H1 (cell line): Measurements from ENCODE around the gene LRRC26. TPM values are rescaled to one million over a fixed set of nuclear protein-coding genes. Genes with fewer than 3 reads are reported as not detected.

Source experiments
- CTCF ChIA-PET: fragments of 300-600 bp; sonication (Branson Sonifier 250); formaldehyde crosslinking; loops from one replicate; lab custom pipeline; 2021; ENCODE audit not compliant: partially characterized antibody; lab: Charles Lee
- POLR2A ChIA-PET: fragments of 300-600 bp; sonication (Branson Sonifier 250); formaldehyde crosslinking; loops from one replicate; lab custom pipeline; 2021; ENCODE audit warnings: inconsistent platforms; ENCODE audit not compliant: partially characterized antibody; lab: Charles Lee
- DNase-seq, 2 experiments: peaks; one replicate each; pipeline versions ENCODE4 v3.0.0 to v3.0.0-alpha.2; 2010 to 2022; ENCODE audit warnings: low spot score in 2 of 2, low read depth in 1 of 2, mixed read lengths in 1 of 2
- FAIRE-seq: peaks from 2 replicates; lab custom pipeline; 2011; peaks lifted over from hg19 to GRCh38; lab: Jason Lieb, UNC
- H2AFZ ChIP-seq: 2 replicates; pipeline ENCODE4 v1.8.1; 2012; ENCODE audit warnings: low read length, inconsistent platforms
- H2AK5ac ChIP-seq: 2 replicates; pipeline ENCODE4 v1.6.1; 2013; ENCODE audit warnings: low read depth, low read length
- H2BK120ac ChIP-seq: replicated peaks from 2 replicates; pipeline ENCODE3; 2013; ENCODE audit warnings: low read depth, low read length, inconsistent platforms
- H2BK12ac ChIP-seq: 2 replicates; pipeline ENCODE4 v1.6.1; 2013; ENCODE audit warnings: low read depth, low read length
- H2BK15ac ChIP-seq: 2 replicates; pipeline ENCODE4 v1.6.1; 2013; ENCODE audit warnings: low read length
- H2BK20ac ChIP-seq: 2 replicates; pipeline ENCODE4 v1.6.1; 2013; ENCODE audit warnings: low read length
- H2BK5ac ChIP-seq: 2 replicates; pipeline ENCODE4 v1.6.1; 2013; ENCODE audit warnings: low read depth, low read length
- H3K14ac ChIP-seq: 2 replicates; pipeline ENCODE4 v1.6.1; 2013; ENCODE audit warnings: inconsistent platforms; ENCODE audit not compliant: insufficient read length
- H3K18ac ChIP-seq: 2 replicates; pipeline ENCODE4 v1.6.1; 2013; ENCODE audit warnings: low read length; ENCODE audit errors: extremely low read depth
- H3K23ac ChIP-seq: 2 replicates; pipeline ENCODE4 v1.6.1; 2013; ENCODE audit warnings: inconsistent platforms; ENCODE audit not compliant: insufficient read length
- H3K23me2 ChIP-seq: 2 replicates; pipeline ENCODE4 v1.6.1; 2013; ENCODE audit warnings: low read depth, low read length
- H3K27ac ChIP-seq: 2 replicates; pipeline ENCODE4 v1.6.1; 2011; ENCODE audit warnings: low read depth, low read length, inconsistent platforms
- H3K27me3 ChIP-seq, 4 experiments: replicated peaks in 1 of 4; 1 replicate in 1 of 4; 2 replicates in 3 of 4; pipeline versions ENCODE4 v1.6.1 to v1.8.1; 2011 to 2013; ENCODE audit warnings: low read length in 3 of 4, mild to moderate bottlenecking in 3 of 4, inconsistent platforms in 2 of 4, mixed read lengths in 2 of 4, moderate library complexity in 1 of 4; ENCODE audit not compliant: control insufficient read depth in 3 of 4, insufficient read depth in 3 of 4; ENCODE audit errors: extremely low read depth in 1 of 4
- H3K36me3 ChIP-seq, 4 experiments: 2 replicates each; pipeline versions ENCODE4 v1.6.1 to v1.8.1; 2011 to 2013; ENCODE audit warnings: mild to moderate bottlenecking in 4 of 4, low read length in 3 of 4, moderate library complexity in 2 of 4, control low read depth in 1 of 4, inconsistent platforms in 1 of 4; ENCODE audit not compliant: insufficient read depth in 4 of 4, control insufficient read depth in 2 of 4
- H3K4ac ChIP-seq: replicated peaks from 2 replicates; pipeline ENCODE3; 2013; ENCODE audit warnings: low read length, low read depth, mixed read lengths, inconsistent platforms; ENCODE audit not compliant: insufficient read length
- H3K4me1 ChIP-seq, 4 experiments: replicated peaks in 1 of 4; 1 replicate in 1 of 4; 2 replicates in 3 of 4; pipeline versions ENCODE4 v1.6.1 to v1.8.1; 2011 to 2013; ENCODE audit warnings: low read length in 3 of 4, inconsistent platforms in 2 of 4, mixed read lengths in 1 of 4; ENCODE audit not compliant: insufficient read depth in 4 of 4, control insufficient read depth in 3 of 4
- H3K4me2 ChIP-seq, 2 experiments: 2 replicates each; pipeline versions ENCODE4 v1.6.1 to v1.8.1; 2011 to 2013; ENCODE audit warnings: low read depth in 2 of 2, low read length in 2 of 2, control low read depth in 1 of 2, inconsistent platforms in 1 of 2, mild to moderate bottlenecking in 1 of 2; ENCODE audit not compliant: insufficient read depth in 1 of 2
- H3K4me3 ChIP-seq, 4 experiments: fragments of 200-600, 300-600 bp in 1 of 4; sonication (generic), shearing (Covaris generic), sonication (Bioruptor Twin) in 1 of 4; 2 replicates each; pipeline versions ENCODE4 v1.5.1 to v1.8.1; 2011 to 2016; ENCODE audit warnings: low read length in 4 of 4, low read depth in 3 of 4, control low read depth in 2 of 4, inconsistent platforms in 2 of 4, mild to moderate bottlenecking in 2 of 4, mixed read lengths in 1 of 4, moderate library complexity in 1 of 4; ENCODE audit not compliant: insufficient read depth in 2 of 4; ENCODE audit errors: extremely low read depth in 1 of 4
- H3K56ac ChIP-seq: replicated peaks from 2 replicates; pipeline ENCODE3; 2013; ENCODE audit warnings: low read depth, mild to moderate bottlenecking, mixed read lengths, low read length, inconsistent platforms; ENCODE audit not compliant: insufficient read length
- H3K79me1 ChIP-seq: 2 replicates; pipeline ENCODE4 v1.6.1; 2013; ENCODE audit warnings: low read depth, low read length, control low read depth
- H3K79me2 ChIP-seq, 2 experiments: 2 replicates each; pipeline versions ENCODE4 v1.6.1 to v1.8.1; 2012 to 2013; ENCODE audit warnings: low read length in 2 of 2, mild to moderate bottlenecking in 2 of 2, inconsistent platforms in 1 of 2; ENCODE audit not compliant: insufficient read depth in 2 of 2, control insufficient read depth in 1 of 2
- H3K9ac ChIP-seq, 4 experiments: replicated peaks in 1 of 4; 1 replicate in 1 of 4; 2 replicates in 3 of 4; pipeline versions ENCODE4 v1.6.1 to v1.8.1; 2011 to 2013; ENCODE audit warnings: low read depth in 3 of 4, low read length in 3 of 4, control low read depth in 2 of 4, mild to moderate bottlenecking in 2 of 4, moderate library complexity in 2 of 4, inconsistent platforms in 1 of 4; ENCODE audit errors: extremely low read depth in 1 of 4
- H3K9me3 ChIP-seq, 2 experiments: 2 replicates each; pipeline versions ENCODE4 v1.6.1 to v1.8.1; 2012 to 2013; ENCODE audit warnings: mild to moderate bottlenecking in 2 of 2, moderate library complexity in 2 of 2, control low read depth in 1 of 2, inconsistent platforms in 1 of 2, low read depth in 1 of 2, low read length in 1 of 2, mixed read lengths in 1 of 2; ENCODE audit not compliant: insufficient read depth in 2 of 2
- H4K20me1 ChIP-seq, 2 experiments: replicated peaks in 1 of 2; 2 replicates each; pipeline versions ENCODE3 to v1.8.1; 2011 to 2013; ENCODE audit warnings: inconsistent platforms in 2 of 2, low read length in 2 of 2, mild to moderate bottlenecking in 1 of 2; ENCODE audit not compliant: insufficient read depth in 2 of 2, control insufficient read depth in 1 of 2
- H4K5ac ChIP-seq: 2 replicates; pipeline ENCODE4 v1.6.1; 2013; ENCODE audit warnings: low read length, low read depth, mixed read lengths, inconsistent platforms; ENCODE audit not compliant: insufficient read length
- H4K8ac ChIP-seq: 2 replicates; pipeline ENCODE4 v1.8.0; 2013; ENCODE audit warnings: mild to moderate bottlenecking, moderate library complexity, low read length, inconsistent platforms; ENCODE audit not compliant: insufficient read depth; ENCODE audit errors: extremely low read depth
- H4K91ac ChIP-seq: replicated peaks from 2 replicates; pipeline ENCODE3; 2013; ENCODE audit warnings: low read length, mixed read lengths, inconsistent platforms; ENCODE audit not compliant: insufficient read length
- ASH2L ChIP-seq: fragments of 200-600, 300-600 bp; sonication (generic); IDR thresholded peaks from one replicate; pipeline ENCODE4 v1.7.1; 2017; ENCODE audit warnings: low read length
- CBX8 ChIP-seq: fragments of 300-800, 300-1000 bp; sonication (generic); IDR thresholded peaks from 2 replicates; pipeline ENCODE4 v1.7.1; 2016; ENCODE audit warnings: low read depth, low read length, borderline replicate concordance
- EGR1 ChIP-seq: IDR thresholded peaks from 2 replicates; pipeline ENCODE4 v1.6.1; 2011; ENCODE audit warnings: low read depth, low read length, borderline replicate concordance
- EP300 ChIP-seq, 2 experiments: IDR thresholded peaks; 1 replicate in 1 of 2; 2 replicates in 1 of 2; pipeline ENCODE4 v1.6.1; 2011 to 2012; ENCODE audit warnings: low read depth in 2 of 2, low read length in 2 of 2, mild to moderate bottlenecking in 2 of 2, borderline replicate concordance in 1 of 2, inconsistent platforms in 1 of 2, moderate library complexity in 1 of 2
- HDAC2 ChIP-seq, 2 experiments: fragments of 300-600 bp in 1 of 2; sonication (generic) in 1 of 2; IDR thresholded peaks; 2 replicates each; pipeline ENCODE4 v1.6.1; 2011 to 2012; ENCODE audit warnings: low read depth in 2 of 2, low read length in 2 of 2, mild to moderate bottlenecking in 2 of 2, moderate library complexity in 2 of 2, borderline replicate concordance in 1 of 2, inconsistent platforms in 1 of 2
- RFX5 ChIP-seq: IDR thresholded peaks from 2 replicates; pipeline ENCODE4 v1.6.1; 2011; ENCODE audit warnings: low read depth, low read length, improper control_type of control experiment, borderline replicate concordance
- TAF7 ChIP-seq: optimal IDR thresholded peaks from 2 replicates; pipeline ENCODE3; 2011; ENCODE audit warnings: low read depth, mild to moderate bottlenecking, inconsistent platforms, low read length, moderate library complexity, borderline replicate concordance
- WGBS, 2 experiments: shearing (Covaris generic) in 1 of 2; methylation state at CpG; one replicate each; pipeline versions ENCODE4 v1.1.6 to v1.1.7; 2013 to 2015; ENCODE audit warnings: low lambda C conversion rate in 2 of 2, mixed read lengths in 2 of 2, inconsistent platforms in 1 of 2, low coverage in 1 of 2, missing lambda C conversion rate in 1 of 2; ENCODE audit not compliant: insufficient replicate concordance in 2 of 2, insufficient coverage in 1 of 2, insufficient read length in 1 of 2; ENCODE audit errors: extremely low coverage in 1 of 2, missing lambda C conversion rate in 1 of 2; 5-methylcytosine and 5-hydroxymethylcytosine counted together
- polyA plus RNA-seq, 7 experiments: library from polyadenylated mRNA; depleted of rRNA in 3 of 7; stranded (reverse) in 5 of 7; unstranded in 2 of 7; fragments of >200 nt in 5 of 7; fragments of 200-250 nt in 2 of 7; gene quantifications; 1 replicate in 5 of 7; 2 replicates in 1 of 7; 4 replicates in 1 of 7; pipeline versions ENCODE4 v1.2.1 to v1.2.3, GENCODE V29; 2011 to 2013; ENCODE audit warnings: missing spikeins in 2 of 7, mixed read lengths in 2 of 7
- total RNA-seq: library from RNA; stranded (reverse); fragmentation: NEBNext Ultra II Directional; extraction: Animal tissue kit (Norgen Biotek cat#: 25700); gene quantifications from 2 replicates; pipeline ENCODE4 v1.2.1, GENCODE V29; 2021

The LRRC26 gene
- total and polyA plus RNA-seq, 2 of the 8 experiments (the other 6 are each of a cell fraction or from before 2014, with no cell fraction given), result 0.34 to 0.85 TPM

DNA sequence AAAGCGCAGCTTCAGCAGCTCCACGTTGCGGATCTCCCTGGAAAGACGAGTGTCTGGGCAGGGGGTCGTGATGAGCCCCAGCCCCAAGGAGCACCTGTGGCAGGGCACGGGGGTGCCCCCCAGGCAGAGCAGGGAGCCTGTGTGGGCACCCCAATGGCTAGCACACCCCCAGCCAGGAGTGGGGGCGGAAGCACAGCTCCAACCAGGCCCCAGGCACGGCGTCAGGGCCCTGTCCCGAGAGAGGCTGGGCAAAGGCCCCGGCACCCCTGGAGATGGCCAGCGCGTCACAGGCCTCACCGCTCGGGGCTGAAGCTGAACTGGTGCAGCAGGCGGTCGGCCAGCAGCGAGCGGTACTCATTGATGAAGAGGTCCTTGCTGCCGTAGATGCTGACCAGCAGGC lies 10.6 kb upstream of the LRRC26 start:
- no peaks in the 10 kb centered on the region for H3K79me2 ChIP-seq
- H3K4me1 ChIP-seq, result peaks cover 0 to 2% (median under 1%) of the 10 kb centered on the region in 4 experiments; a peak in 2 of 7 replicates
- WGBS, 2 experiments, result 97% methylated on average over 17 of the region's 20 CpGs; no CpG with 5 or more reads in 1 of the 2 experiments

More for the DNA sequence above, 10.6 kb upstream of the LRRC26 start:
- Histone ChIP-seq H3K4ac (no peak overlapping the region), H4K20me1 (peaks cover 2 to 24% of the 10 kb centered on the region in 2 experiments), H3K27ac (no peak overlapping the region), H2BK12ac (no peak overlapping the region), H2BK20ac (no peak overlapping the region), H2AK5ac (no peak overlapping the region), H2BK15ac (no peak overlapping the region), H3K4me3 (no peak overlapping the region), H3K23ac (no peak overlapping the region), H3K9ac (no peak overlapping the region), H4K5ac (no peak overlapping the region), H3K56ac (no peak overlapping the region), H3K14ac (no peak overlapping the region), H3K79me1 (no peaks in the 10 kb centered on the region; the same call in none of the 2 replicates), H3K36me3 (peaks cover 0 to 40% (median 10%) of the 10 kb centered on the region in 4 experiments; a peak in 7 of 8 replicates), H3K27me3 (no peaks in the 10 kb centered on the region; a peak in 2 of 7 replicates), H2BK120ac (no peak overlapping the region), H4K8ac (peak overlapping the region; percentile 51; the same call in 1 of the 2 replicates), H4K91ac (no peak overlapping the region), H3K4me2 (no peak overlapping the region), H2AFZ (no peak overlapping the region), H3K18ac (no peak overlapping the region), H2BK5ac (no peak overlapping the region), H3K9me3 (no peaks in the 10 kb centered on the region), H3K23me2 (no peaks in the 10 kb centered on the region)
- FAIRE-seq (no peak), DNase-seq (no peak)
- POLR2A ChIA-PET, result interaction anchor here (0.7 to 1.6 kb wide), 6 partner anchors 8 to 102 kb away, joined by 3 to 9 read pairs (median 3); partner anchors contain the start of genes ANAPC2 and SSNA1
- CTCF ChIA-PET, result interaction anchor here (1.0 to 1.5 kb wide), 7 partner anchors 9 to 117 kb away, joined by 3 to 5 read pairs (median 3); partner anchors contain the start of gene TMEM210
- TF ChIP-seq TAF7 (no peak), CBX8 (no peak), EP300 (IDR thresholded peaks at IDR 0.05; ENCODE audit: borderline replicate concordance in 1 of 2, low read depth in 2 of 2, low read length in 2 of 2) (no peak), RFX5 (no peak), ASH2L (no peak), HDAC2 (IDR thresholded peaks at IDR 0.05; ENCODE audit: borderline replicate concordance in 1 of 2, low read depth in 2 of 2, low read length in 2 of 2) (no peak), EGR1 (no peak)
